H1 (cell line): ENCODE measurements around the gene SUV39H2. TPM values are rescaled to one million over a fixed set of nuclear protein-coding genes. Genes with fewer than 3 reads are reported as not detected.

Experiments
- CBX5 ChIP-seq: fragments of 300-800, 300-1000 bp; sonication (generic); IDR thresholded peaks from 2 replicates; pipeline ENCODE4 v1.7.1; 2016; ENCODE audit warnings: antibody characterized with exemption, low read length, low read depth
- NRF1 ChIP-seq: IDR thresholded peaks from 2 replicates; pipeline ENCODE4 v1.6.1; 2011; ENCODE audit warnings: mild to moderate bottlenecking, low read depth, low read length, improper control_type of control experiment
- SIRT6 ChIP-seq: IDR thresholded peaks from one replicate; pipeline ENCODE4 v1.7.1; 2012; ENCODE audit warnings: low read length, inconsistent platforms
- SRF ChIP-seq: IDR thresholded peaks from 2 replicates; pipeline ENCODE4 v1.6.1; 2011; ENCODE audit warnings: mild to moderate bottlenecking, low read depth, low read length, moderate library complexity
- polyA plus RNA-seq, 7 experiments: library from polyadenylated mRNA; depleted of rRNA in 3 of 7; stranded (reverse) in 5 of 7; unstranded in 2 of 7; fragments of >200 nt in 5 of 7; fragments of 200-250 nt in 2 of 7; gene quantifications; 1 replicate in 5 of 7; 2 replicates in 1 of 7; 4 replicates in 1 of 7; pipeline versions ENCODE4 v1.2.1 to v1.2.3, GENCODE V29; 2011 to 2013; ENCODE audit warnings: missing spikeins in 2 of 7, mixed read lengths in 2 of 7
- total RNA-seq: library from RNA; stranded (reverse); fragmentation: NEBNext Ultra II Directional; extraction: Animal tissue kit (Norgen Biotek cat#: 25700); gene quantifications from 2 replicates; pipeline ENCODE4 v1.2.1, GENCODE V29; 2021

Gene SUV39H2
- total and polyA plus RNA-seq, 2 of the 8 experiments (the other 6 are each of a cell fraction or from before 2014, with no cell fraction given), result 19.4 to 62.3 TPM

GRCh38 chr10:14918964-14919363 lies 40.3 kb downstream of the SUV39H2 start (continued):
- TF ChIP-seq NRF1 (no peak), CBX5 (no peak), SIRT6 (no peak), SRF (no peak)
